ENCODE data around the gene PKDCC.

DNA sequence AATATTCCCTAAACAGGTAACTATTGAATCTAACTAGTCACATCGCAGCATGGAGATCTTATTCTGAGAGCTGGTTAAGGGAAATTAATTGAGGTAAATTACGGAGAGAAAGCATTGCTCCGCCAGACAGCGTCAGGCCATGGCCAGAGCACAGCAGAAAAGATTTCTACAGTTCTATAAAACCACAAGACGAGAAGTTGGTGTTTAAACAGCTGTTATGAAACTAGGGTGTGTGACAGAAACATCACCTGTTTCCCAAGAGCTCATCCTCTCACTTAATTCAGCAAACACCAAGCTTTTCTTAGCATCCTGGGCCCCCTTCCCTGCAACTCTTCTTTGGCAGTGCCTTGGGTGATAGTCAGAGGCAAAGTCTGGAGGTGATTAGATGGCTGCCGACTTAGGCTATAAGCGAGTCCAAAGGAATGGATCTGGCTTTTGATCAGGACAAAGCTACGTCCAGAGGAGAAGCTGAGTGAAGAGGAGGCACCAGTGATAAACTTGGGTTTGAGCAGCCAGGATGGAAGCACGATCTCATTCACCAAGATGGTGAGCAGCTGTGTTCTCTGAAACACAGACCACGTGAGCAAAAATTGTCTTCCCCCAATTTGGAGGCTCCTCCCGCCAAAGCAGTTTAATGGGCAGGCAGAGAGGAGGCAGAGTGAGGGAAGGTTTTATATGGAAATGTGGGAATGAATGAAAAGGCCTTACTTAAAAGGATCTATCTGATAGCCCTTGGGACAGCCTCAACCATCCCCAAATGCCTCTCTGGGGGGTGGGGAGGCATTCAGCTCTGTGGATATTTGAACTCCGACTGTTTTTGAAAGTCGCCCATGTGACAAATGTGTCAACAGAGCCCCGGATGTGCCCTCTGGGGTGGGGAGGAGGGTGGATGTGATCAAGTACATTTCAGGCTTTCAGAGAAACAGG is 57.8 kb downstream of the PKDCC start:
- TF ChIP-seq, protein P1, sequence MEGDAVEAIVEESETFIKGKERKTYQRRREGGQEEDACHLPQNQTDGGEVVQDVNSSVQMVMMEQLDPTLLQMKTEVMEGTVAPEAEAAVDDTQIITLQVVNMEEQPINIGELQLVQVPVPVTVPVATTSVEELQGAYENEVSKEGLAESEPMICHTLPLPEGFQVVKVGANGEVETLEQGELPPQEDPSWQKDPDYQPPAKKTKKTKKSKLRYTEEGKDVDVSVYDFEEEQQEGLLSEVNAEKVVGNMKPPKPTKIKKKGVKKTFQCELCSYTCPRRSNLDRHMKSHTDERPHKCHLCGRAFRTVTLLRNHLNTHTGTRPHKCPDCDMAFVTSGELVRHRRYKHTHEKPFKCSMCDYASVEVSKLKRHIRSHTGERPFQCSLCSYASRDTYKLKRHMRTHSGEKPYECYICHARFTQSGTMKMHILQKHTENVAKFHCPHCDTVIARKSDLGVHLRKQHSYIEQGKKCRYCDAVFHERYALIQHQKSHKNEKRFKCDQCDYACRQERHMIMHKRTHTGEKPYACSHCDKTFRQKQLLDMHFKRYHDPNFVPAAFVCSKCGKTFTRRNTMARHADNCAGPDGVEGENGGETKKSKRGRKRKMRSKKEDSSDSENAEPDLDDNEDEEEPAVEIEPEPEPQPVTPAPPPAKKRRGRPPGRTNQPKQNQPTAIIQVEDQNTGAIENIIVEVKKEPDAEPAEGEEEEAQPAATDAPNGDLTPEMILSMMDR (optimal IDR thresholded peaks at IDR 0.05 in 1 of 3, IDR thresholded peaks at IDR 0.05 in 1 of 3, conservative IDR thresholded peaks at IDR 0.05 in 1 of 3; ENCODE audit: extremely low read depth in 1 of 3, insufficient read depth in 2 of 3, low read length in 3 of 3): no peak
- TF ChIP-seq EZH2 (IDR thresholded peaks at IDR 0.05; ENCODE audit: low read length): no peak

All from keratinocyte (primary cell).